Measurements from ENCODE around the gene ZNF558. TPM values are rescaled to one million over a fixed set of nuclear protein-coding genes. Genes with fewer than 3 reads are reported as not detected.

Gene ZNF558
- total RNA-seq: 10 to 100 TPM in 1 of 2 donors, 1 to 10 TPM in 1; 8.1 to 18.9 TPM
- polyA plus RNA-seq (2013, experiment 1 of 2): 23.9 TPM
- 19.5 TPM for polyA plus RNA-seq (2013, experiment 2 of 2)
- long read RNA-seq, experiment 1, partial matches to known transcripts: 0 of 4 reads
- long read RNA-seq, experiment 1, other reads (novel, unspliced or antisense): 4 of 4 reads
- long read RNA-seq, experiment 2, full-length matches to known transcripts: 1 of 18 reads
- long read RNA-seq, experiment 2, partial matches to known transcripts: 3 of 18 reads
- long read RNA-seq, experiment 2, other reads (novel, unspliced or antisense): 14 of 18 reads
- long read RNA-seq, experiment 3, full-length matches to known transcripts: 11 of 32 reads
- long read RNA-seq, experiment 3, partial matches to known transcripts: 4 of 32 reads
- long read RNA-seq, experiment 3, other reads (novel, unspliced or antisense): 17 of 32 reads
- long read RNA-seq, experiment 4, partial matches to known transcripts: 0 of 1 reads
- long read RNA-seq, experiment 4, other reads (novel, unspliced or antisense): 1 of 1 reads

DNA sequence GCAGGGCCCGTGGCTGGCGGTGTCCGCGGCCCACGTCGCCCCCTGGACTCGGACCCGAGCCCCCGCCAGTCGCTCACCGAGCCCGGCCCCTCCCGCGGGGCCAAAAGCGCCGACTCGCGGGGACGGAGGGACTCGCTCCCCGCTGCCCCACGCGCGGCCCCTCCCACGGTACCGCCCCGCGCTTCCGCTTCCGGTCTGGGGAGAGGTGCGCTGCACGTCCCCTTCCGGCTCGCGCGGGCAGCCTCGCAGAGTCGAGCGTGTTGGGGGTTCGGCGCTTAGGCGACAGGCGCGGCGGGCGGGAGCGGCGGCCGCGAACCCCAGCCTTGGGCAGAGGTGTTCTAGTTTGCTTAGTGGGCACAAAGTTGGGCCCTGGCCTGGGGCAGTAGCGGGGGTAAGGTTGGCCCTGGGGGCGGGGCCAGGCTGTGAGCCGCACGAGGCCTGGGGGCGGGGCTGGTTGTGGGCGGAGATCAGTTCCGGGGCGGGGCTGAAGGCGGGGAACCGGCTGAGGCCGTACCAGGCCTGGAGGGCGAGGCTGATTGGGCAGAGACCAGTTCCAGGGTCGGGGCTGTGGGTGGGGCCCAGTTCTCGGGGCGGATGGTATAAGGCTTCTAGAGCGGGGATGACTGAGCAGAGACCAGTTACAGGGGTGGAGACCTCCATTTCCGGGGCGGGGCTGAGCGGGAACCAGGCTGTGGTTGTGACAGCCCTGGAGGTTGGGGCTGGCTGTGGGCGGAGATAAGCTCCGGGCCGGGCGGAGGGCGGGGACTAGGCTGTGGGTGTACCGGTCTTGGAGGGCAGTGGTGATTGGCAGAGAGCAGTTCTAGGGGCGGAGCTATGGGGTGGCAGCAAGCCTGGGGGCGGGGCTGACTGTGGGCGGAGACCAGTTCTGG, at the start of gene ZNF558, which contains the start of gene MBD3L1:
Gene ZNF558, minus strand, starts transcription at position 173 of the 890 bp plus-strand sequence. CDS start 9,645 bp downstream, outside the sequence.
Gene MBD3L1, plus strand, starts transcription at position 246 of the 890 bp plus-strand sequence. CDS start 10,302 bp downstream, outside the sequence.
- TF ChIP-seq CTCF (conservative IDR thresholded peaks at IDR 0.05): no peak
- H3K4me3 ChIP-seq (ENCODE audit: low read length): peak within 1 kb of the TSS; percentile 77
- no peaks in the 10 kb centered on the region for H3K4me1 ChIP-seq (ENCODE audit: control insufficient read depth, insufficient read depth, low read length)
- Mint-ChIP-seq H3K27ac (no peak within 1 kb of the TSS), H3K36me3 (ENCODE audit: low read depth) (peaks cover 21% of the 10 kb centered on the region), H3K4me1 (no peaks in the 10 kb centered on the region), H3K9me3 (peaks cover 80% of the 10 kb centered on the region), H3K27me3 (ENCODE audit: insufficient read depth) (peaks cover 1% of the 10 kb centered on the region), H3K4me3 (peak within 1 kb of the TSS; percentile 62)
- H3K27ac ChIP-seq (ENCODE audit: low read depth, low read length): no peak within 1 kb of the TSS
- H3K9ac ChIP-seq (ENCODE audit: extremely low read depth, low read length, poor library complexity, severe bottlenecking): peak within 1 kb of the TSS; percentile 25
- peaks cover 52% of the 10 kb centered on the region for H3K9me3 ChIP-seq (ENCODE audit: control insufficient read depth, low read length)
- 43 to 64% methylated on average over 20 to 78 of the region's 78 CpGs for whole genome bisulfite sequencing, 2 experiments (ENCODE audit: insufficient coverage in 1 of 2, insufficient read length in 1 of 2)
- H3K27me3 ChIP-seq (ENCODE audit: control insufficient read depth, insufficient read depth, low read length, poor library complexity, severe bottlenecking): no peaks in the 10 kb centered on the region
- peaks cover 3% of the 10 kb centered on the region for H3K36me3 ChIP-seq (ENCODE audit: control insufficient read depth, insufficient read depth, low read length)
- peak; percentile 94 for DNase-seq

- no peak for DNase-seq
- H3K4me1 ChIP-seq (ENCODE audit: control insufficient read depth, insufficient read depth, low read length): no peaks in the 10 kb centered on the region
- no peak overlapping the region for H3K4me3 Mint-ChIP-seq
- H3K9me3 ChIP-seq (ENCODE audit: control insufficient read depth, low read length): peaks cover 70% of the 10 kb centered on the region
- TF ChIP-seq CTCF (conservative IDR thresholded peaks at IDR 0.05): no peak
- H3K27ac ChIP-seq (ENCODE audit: low read depth, low read length): no peak overlapping the region
- H3K4me1 Mint-ChIP-seq: no peaks in the 10 kb centered on the region
- peaks cover 24% of the 10 kb centered on the region for H3K9me3 Mint-ChIP-seq
- H3K4me3 ChIP-seq (ENCODE audit: low read length): no peak overlapping the region
- no peak overlapping the region for H3K27ac Mint-ChIP-seq
- no peak overlapping the region for H3K9ac ChIP-seq (ENCODE audit: extremely low read depth, low read length, poor library complexity, severe bottlenecking)
- no peaks in the 10 kb centered on the region for H3K36me3 ChIP-seq (ENCODE audit: control insufficient read depth, insufficient read depth, low read length)
- no peaks in the 10 kb centered on the region for H3K27me3 ChIP-seq (ENCODE audit: control insufficient read depth, insufficient read depth, low read length, poor library complexity, severe bottlenecking)
- no peaks in the 10 kb centered on the region for H3K27me3 Mint-ChIP-seq (ENCODE audit: insufficient read depth)
- peaks cover 1% of the 10 kb centered on the region for H3K36me3 Mint-ChIP-seq (ENCODE audit: low read depth)
These were observed 49.4 kb upstream of the ZNF558 start for GRCh38 chr19:8881512-8881911.

- no peaks in the 10 kb centered on the region for H3K4me1 Mint-ChIP-seq
- no peak overlapping the region for H3K27ac Mint-ChIP-seq
- no peak for TF ChIP-seq CTCF (conservative IDR thresholded peaks at IDR 0.05)
- Histone ChIP-seq H3K4me1 (ENCODE audit: control insufficient read depth, insufficient read depth, low read length) (no peaks in the 10 kb centered on the region), H3K4me3 (ENCODE audit: low read length) (no peak overlapping the region), H3K36me3 (ENCODE audit: control insufficient read depth, insufficient read depth, low read length) (no peaks in the 10 kb centered on the region), H3K27me3 (ENCODE audit: control insufficient read depth, insufficient read depth, low read length, poor library complexity, severe bottlenecking) (no peaks in the 10 kb centered on the region), H3K9me3 (ENCODE audit: control insufficient read depth, low read length) (peaks cover 65% of the 10 kb centered on the region), H3K9ac (ENCODE audit: extremely low read depth, low read length, poor library complexity, severe bottlenecking) (no peak overlapping the region), H3K27ac (ENCODE audit: low read depth, low read length) (no peak overlapping the region)
- H3K9me3 Mint-ChIP-seq: peaks cover 28% of the 10 kb centered on the region
- peaks cover 1% of the 10 kb centered on the region for H3K36me3 Mint-ChIP-seq (ENCODE audit: low read depth)
- H3K4me3 Mint-ChIP-seq: no peak overlapping the region
- no peak for DNase-seq
- H3K27me3 Mint-ChIP-seq (ENCODE audit: insufficient read depth): no peaks in the 10 kb centered on the region
- WGBS, 2 experiments (ENCODE audit: insufficient coverage in 1 of 2, insufficient read length in 1 of 2): 42 to 100% methylated on average over 1 to 2 of the region's 2 CpGs
These were observed 48.9 kb upstream of the ZNF558 start for GRCh38 chr19:8880868-8881488.

All from endodermal cell (in vitro differentiated cells).